Prostate gland (tissue), 2 donors: ENCODE measurements around the gene PRCC. TPM values are rescaled to one million over a fixed set of nuclear protein-coding genes. Genes with fewer than 3 reads are reported as not detected.

Experiments
- DNase-seq: peaks from one replicate; pipeline ENCODE4 v3.0.0-alpha.2; 2019; ENCODE audit warnings: low spot score
- H3K27ac ChIP-seq, 2 donors: fragments of 200-600 bp; sonication (generic); 2 replicates each; pipeline ENCODE4 v1.5.1; 2017 to 2019
- H3K27me3 ChIP-seq: fragments of 200-600 bp; sonication (generic); replicated peaks from 2 replicates; pipeline ENCODE4 v1.5.1; 2019; ENCODE audit not compliant: insufficient read depth
- H3K36me3 ChIP-seq, 2 donors: fragments of 200-600 bp; sonication (generic); 1 replicate in 1 of 2; 2 replicates in 1 of 2; pipeline versions ENCODE4 v1.5.1 to v1.8.1; 2017 to 2019
- H3K4me1 ChIP-seq: fragments of 200-600 bp; sonication (generic); replicated peaks from 2 replicates; pipeline ENCODE4 v1.5.1; 2019
- H3K4me3 ChIP-seq, 2 donors: fragments of 200-600 bp; sonication (generic); 2 replicates each; pipeline ENCODE4 v1.5.1; 2017 to 2019
- H3K9me3 ChIP-seq: fragments of 200-600 bp; sonication (generic); 2 replicates; pipeline ENCODE4 v1.5.1; 2017
- POLR2A ChIP-seq: fragments of 450-650 bp; IDR thresholded peaks from one replicate; pipeline ENCODE4 v1.6.1; 2016; ENCODE audit warnings: antibody characterized with exemption, mild to moderate bottlenecking
- POLR2AphosphoS5 ChIP-seq: sonication (generic); formaldehyde crosslinking; IDR thresholded peaks from one replicate; pipeline ENCODE4 v1.6.1; 2017; ENCODE audit warnings: antibody characterized with exemption
- WGBS: methylation state at CpG from one replicate; pipeline ENCODE4 v1.1.5; 2018; 5-methylcytosine and 5-hydroxymethylcytosine counted together
- intact Hi-C: fragments of 100-400 bp; cut with DNase I; formaldehyde crosslinking; loops from one replicate; pipeline ENCODE4 v1.14.2; 2022
- total RNA-seq, 2 donors: library from RNA; depleted of rRNA; stranded (reverse); fragments of >200 nt; gene quantifications; one replicate each; pipeline ENCODE4 v1.1.0, GENCODE V29; 2016
- TF ChIP-seq, protein P1 (sequence below), 4 experiments: fragments of 200-600 bp in 2 of 4; fragments of 450-650 bp in 2 of 4; sonication (generic) in 2 of 4; IDR thresholded peaks; 1 replicate in 3 of 4; 2 replicates in 1 of 4; pipeline ENCODE4 v1.5.1; 2016 to 2019; ENCODE audit warnings: antibody characterized with exemption in 4 of 4, mild to moderate bottlenecking in 2 of 4, moderate library complexity in 2 of 4

Gene PRCC
- total RNA-seq, 2 donors from 2014 or later: 33.0 to 61.5 TPM

DNA sequence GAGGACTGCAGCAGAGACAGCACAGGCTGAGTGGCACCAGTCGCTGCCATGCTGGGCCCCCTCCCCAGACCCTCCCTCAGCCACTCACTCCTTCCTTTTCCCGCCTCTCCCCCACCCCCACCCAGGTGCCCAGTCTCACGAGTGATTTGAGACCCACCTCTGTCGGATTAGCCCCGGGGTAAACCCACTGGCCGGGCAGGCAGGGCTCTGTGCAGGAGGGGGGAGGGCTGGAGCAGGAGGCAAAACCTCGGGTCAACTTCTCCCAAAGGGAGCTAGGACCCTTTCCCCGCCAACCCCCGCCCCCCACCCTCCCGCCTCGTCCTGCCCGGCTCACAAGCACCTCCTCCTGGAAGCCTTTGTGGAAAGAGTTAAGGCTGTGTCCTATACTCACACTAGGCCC lies 23.0 kb upstream of the PRCC start:
- H3K36me3 ChIP-seq: peaks cover 4 to 20% of the 10 kb centered on the region in 2 donors
- H3K27me3 ChIP-seq: no peaks in the 10 kb centered on the region
- TF ChIP-seq POLR2AphosphoS5: no peak
- TF ChIP-seq, protein P1, sequence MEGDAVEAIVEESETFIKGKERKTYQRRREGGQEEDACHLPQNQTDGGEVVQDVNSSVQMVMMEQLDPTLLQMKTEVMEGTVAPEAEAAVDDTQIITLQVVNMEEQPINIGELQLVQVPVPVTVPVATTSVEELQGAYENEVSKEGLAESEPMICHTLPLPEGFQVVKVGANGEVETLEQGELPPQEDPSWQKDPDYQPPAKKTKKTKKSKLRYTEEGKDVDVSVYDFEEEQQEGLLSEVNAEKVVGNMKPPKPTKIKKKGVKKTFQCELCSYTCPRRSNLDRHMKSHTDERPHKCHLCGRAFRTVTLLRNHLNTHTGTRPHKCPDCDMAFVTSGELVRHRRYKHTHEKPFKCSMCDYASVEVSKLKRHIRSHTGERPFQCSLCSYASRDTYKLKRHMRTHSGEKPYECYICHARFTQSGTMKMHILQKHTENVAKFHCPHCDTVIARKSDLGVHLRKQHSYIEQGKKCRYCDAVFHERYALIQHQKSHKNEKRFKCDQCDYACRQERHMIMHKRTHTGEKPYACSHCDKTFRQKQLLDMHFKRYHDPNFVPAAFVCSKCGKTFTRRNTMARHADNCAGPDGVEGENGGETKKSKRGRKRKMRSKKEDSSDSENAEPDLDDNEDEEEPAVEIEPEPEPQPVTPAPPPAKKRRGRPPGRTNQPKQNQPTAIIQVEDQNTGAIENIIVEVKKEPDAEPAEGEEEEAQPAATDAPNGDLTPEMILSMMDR (IDR thresholded peaks at IDR 0.05): no peak
- no peak for TF ChIP-seq POLR2A
- no peak overlapping the region for H3K4me3 ChIP-seq
- H3K27ac ChIP-seq: peak overlapping the region in 1 of 2 donors; percentile 8
- WGBS: 79% methylated on average over 12 of the region's 12 CpGs
- intact Hi-C loops: no loop called here
- DNase-seq: no peak
- peaks cover 26% of the 10 kb centered on the region for H3K4me1 ChIP-seq
- no peaks in the 10 kb centered on the region for H3K9me3 ChIP-seq

DNA sequence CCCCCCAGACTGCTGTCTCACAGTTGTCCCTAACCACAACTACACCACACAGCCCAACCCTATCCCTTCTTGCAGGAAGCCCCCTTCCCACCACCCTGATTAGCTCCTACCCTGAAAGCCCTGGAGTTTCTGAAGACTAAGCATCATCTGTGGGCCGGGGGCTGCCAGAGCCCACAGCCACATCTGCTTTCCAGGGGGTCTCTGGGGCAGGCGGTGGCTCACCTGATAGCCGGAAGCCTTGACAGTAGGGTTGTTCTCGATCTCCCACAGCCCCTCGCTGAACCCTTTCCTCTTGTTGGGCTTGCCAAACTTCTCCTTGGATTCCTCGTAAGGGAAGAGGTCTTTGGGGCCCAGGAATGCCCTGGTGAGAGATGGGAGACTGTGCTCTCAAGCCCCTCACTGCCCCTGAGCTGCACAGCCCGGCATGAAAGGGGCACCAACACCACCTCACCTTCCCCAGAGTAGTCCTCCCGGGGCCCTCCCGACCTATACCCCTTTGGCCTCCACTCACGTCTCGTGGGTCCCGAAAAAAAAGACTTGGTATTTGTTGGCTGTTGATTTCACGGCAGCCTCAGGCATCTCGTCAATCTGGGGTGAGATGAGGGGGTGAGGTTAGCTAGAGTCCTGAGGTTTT lies 22.4 kb upstream of the PRCC start:
- peaks cover 4 to 20% of the 10 kb centered on the region in 2 donors for H3K36me3 ChIP-seq
- H3K4me3 ChIP-seq: no peak overlapping the region
- H3K4me1 ChIP-seq: peaks cover 26% of the 10 kb centered on the region
- DNase-seq: no peak
- WGBS: 83% methylated on average over 14 of the region's 14 CpGs
- H3K27me3 ChIP-seq: no peaks in the 10 kb centered on the region
- H3K9me3 ChIP-seq: no peaks in the 10 kb centered on the region
- TF ChIP-seq, protein P1 (IDR thresholded peaks at IDR 0.05): no peak
- TF ChIP-seq POLR2A (no peak), POLR2AphosphoS5 (no peak)
- peak overlapping the region in 1 of 2 donors; percentile 8 for H3K27ac ChIP-seq
- intact Hi-C loops: no loop called here

DNA sequence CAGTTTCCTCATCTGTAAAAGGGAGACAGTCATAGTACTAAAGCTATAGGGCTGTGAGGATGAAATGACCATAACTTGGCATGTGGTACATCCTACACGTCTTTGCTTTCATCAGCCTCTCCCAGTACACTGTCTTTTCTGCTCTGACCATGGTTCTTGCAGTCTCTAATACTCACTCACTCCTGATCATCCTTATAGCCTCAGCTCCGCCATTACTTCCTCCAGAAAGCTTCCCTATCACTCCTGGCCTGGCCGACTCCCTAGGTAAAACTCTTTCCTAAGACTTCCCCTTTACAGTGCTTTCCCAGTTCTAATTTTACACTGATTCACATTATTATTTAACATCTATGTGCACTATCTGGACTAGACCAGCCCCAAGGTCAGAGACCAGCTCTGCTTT lies 21.5 kb upstream of the PRCC start:
- 79% methylated on average over 3 of the region's 3 CpGs for WGBS
- Histone ChIP-seq H3K4me3 (no peak overlapping the region), H3K36me3 (peaks cover 4 to 20% of the 10 kb centered on the region in 2 donors), H3K9me3 (no peaks in the 10 kb centered on the region), H3K4me1 (peaks cover 26% of the 10 kb centered on the region), H3K27me3 (no peaks in the 10 kb centered on the region), H3K27ac (peak overlapping the region; percentile 96 to 97)
- DNase-seq: no peak
- intact Hi-C loops: no loop called here
- TF ChIP-seq POLR2AphosphoS5 (no peak), POLR2A (no peak)
- TF ChIP-seq, protein P1 (IDR thresholded peaks at IDR 0.05): no peak

DNA sequence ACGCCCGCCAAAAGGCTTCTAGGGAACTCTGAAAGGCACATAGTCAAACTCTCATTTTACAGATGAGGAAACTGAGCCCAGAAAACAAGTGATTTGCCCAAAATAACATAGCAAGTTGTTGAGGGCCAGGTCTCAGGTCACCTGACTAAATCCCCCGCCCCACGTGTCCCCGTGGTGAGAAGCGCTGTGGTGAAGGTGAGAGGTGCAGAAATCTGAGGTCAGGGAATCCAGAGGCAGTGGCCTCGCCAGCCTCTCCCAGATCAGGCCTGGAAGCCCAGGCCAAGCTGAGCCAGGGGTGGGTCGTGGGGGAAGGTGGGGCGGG lies 21.0 kb upstream of the PRCC start:
- H3K4me1 ChIP-seq: peaks cover 26% of the 10 kb centered on the region
- intact Hi-C loops: no loop called here

More for the DNA sequence above, 21.0 kb upstream of the PRCC start:
- Histone ChIP-seq H3K9me3 (no peaks in the 10 kb centered on the region), H3K4me3 (peak overlapping the region; percentile 39 to 99), H3K27ac (peak overlapping the region; percentile 96 to 97), H3K36me3 (peaks cover 4 to 20% of the 10 kb centered on the region in 2 donors), H3K27me3 (no peaks in the 10 kb centered on the region)
- no peak for DNase-seq
- WGBS: 52% methylated on average over 9 of the region's 9 CpGs
- TF ChIP-seq POLR2A (no peak), POLR2AphosphoS5 (no peak)
- TF ChIP-seq, protein P1 (IDR thresholded peaks at IDR 0.05): no peak
